Ascending aorta (tissue), 2 donors: Measurements from ENCODE around the gene KRTAP10-2. TPM values are rescaled to one million over a fixed set of nuclear protein-coding genes. Genes with fewer than 3 reads are reported as not detected.

Experiments
- DNase-seq, 2 donors: peaks; one replicate each; pipeline ENCODE4 v3.0.0-alpha.2; 2019; ENCODE audit warnings: low spot score in 2 of 2
- H3K27ac ChIP-seq, 2 donors: fragments of 200-600 bp; sonication (generic); one replicate each; pipeline ENCODE4 v1.5.1; 2016 to 2017; ENCODE audit warnings: mild to moderate bottlenecking in 1 of 2
- H3K27me3 ChIP-seq: fragments of 200-600 bp; sonication (generic); one replicate; pipeline ENCODE4 v1.5.1; 2017
- H3K36me3 ChIP-seq, 2 donors: fragments of 200-600 bp; sonication (generic); one replicate each; pipeline ENCODE4 v1.5.1; 2016
- H3K4me1 ChIP-seq, 2 donors: fragments of 200-600 bp; sonication (generic); one replicate each; pipeline ENCODE4 v1.5.1; 2016 to 2017; ENCODE audit warnings: mild to moderate bottlenecking in 1 of 2
- H3K4me3 ChIP-seq, 2 donors: fragments of 200-600 bp; sonication (generic); one replicate each; pipeline ENCODE4 v1.5.1; 2016 to 2017; ENCODE audit warnings: mild to moderate bottlenecking in 1 of 2
- H3K9me3 ChIP-seq, 2 donors: fragments of 200-600 bp; sonication (generic); one replicate each; pipeline ENCODE4 v1.5.1; 2016
- intact Hi-C: fragments of 100-400 bp; cut with DNase I; formaldehyde crosslinking; loops from one replicate; pipeline ENCODE4 v1.15.1; 2023
- total RNA-seq: library from RNA; depleted of rRNA; stranded (reverse); fragments of >200 nt; gene quantifications from one replicate; pipeline ENCODE4 v1.1.0, GENCODE V29; 2016
- TF ChIP-seq, protein P1 (sequence below), 3 experiments: fragments of 200-600 bp in 2 of 3; fragments of 450-650 bp in 1 of 3; sonication (generic) in 2 of 3; IDR thresholded peaks; one replicate each; pipeline ENCODE4 v1.5.1; 2016 to 2019; ENCODE audit warnings: antibody characterized with exemption in 3 of 3, mild to moderate bottlenecking in 1 of 3, moderate library complexity in 1 of 3

Gene KRTAP10-2
- total RNA-seq, 1 donor from 2014 or later: not detected

GRCh38 chr21:44539046-44539445, 12.3 kb downstream of the KRTAP10-2 start:
- Histone ChIP-seq H3K4me3 (no peak overlapping the region), H3K27me3 (no peaks in the 10 kb centered on the region), H3K4me1 (no peaks in the 10 kb centered on the region), H3K36me3 (no peaks in the 10 kb centered on the region), H3K9me3 (peaks cover 0 to 9% of the 10 kb centered on the region in 2 donors), H3K27ac (no peak overlapping the region)
- DNase-seq: no peak
- intact Hi-C loops: no loop called here
- TF ChIP-seq, protein P1, sequence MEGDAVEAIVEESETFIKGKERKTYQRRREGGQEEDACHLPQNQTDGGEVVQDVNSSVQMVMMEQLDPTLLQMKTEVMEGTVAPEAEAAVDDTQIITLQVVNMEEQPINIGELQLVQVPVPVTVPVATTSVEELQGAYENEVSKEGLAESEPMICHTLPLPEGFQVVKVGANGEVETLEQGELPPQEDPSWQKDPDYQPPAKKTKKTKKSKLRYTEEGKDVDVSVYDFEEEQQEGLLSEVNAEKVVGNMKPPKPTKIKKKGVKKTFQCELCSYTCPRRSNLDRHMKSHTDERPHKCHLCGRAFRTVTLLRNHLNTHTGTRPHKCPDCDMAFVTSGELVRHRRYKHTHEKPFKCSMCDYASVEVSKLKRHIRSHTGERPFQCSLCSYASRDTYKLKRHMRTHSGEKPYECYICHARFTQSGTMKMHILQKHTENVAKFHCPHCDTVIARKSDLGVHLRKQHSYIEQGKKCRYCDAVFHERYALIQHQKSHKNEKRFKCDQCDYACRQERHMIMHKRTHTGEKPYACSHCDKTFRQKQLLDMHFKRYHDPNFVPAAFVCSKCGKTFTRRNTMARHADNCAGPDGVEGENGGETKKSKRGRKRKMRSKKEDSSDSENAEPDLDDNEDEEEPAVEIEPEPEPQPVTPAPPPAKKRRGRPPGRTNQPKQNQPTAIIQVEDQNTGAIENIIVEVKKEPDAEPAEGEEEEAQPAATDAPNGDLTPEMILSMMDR (IDR thresholded peaks at IDR 0.05): no peak

GRCh38 chr21:44537930-44538911, 13.1 kb downstream of the KRTAP10-2 start:
- no peak overlapping the region for H3K4me3 ChIP-seq
- intact Hi-C loops: no loop called here
- TF ChIP-seq, protein P1 (IDR thresholded peaks at IDR 0.05): no peak
- no peak for DNase-seq
- H3K9me3 ChIP-seq: peaks cover 0 to 9% of the 10 kb centered on the region in 2 donors
- no peak overlapping the region for H3K27ac ChIP-seq
- no peaks in the 10 kb centered on the region for H3K36me3 ChIP-seq
- no peaks in the 10 kb centered on the region for H3K27me3 ChIP-seq
- no peaks in the 10 kb centered on the region for H3K4me1 ChIP-seq

GRCh38 chr21:44535963-44536362, 15.3 kb downstream of the KRTAP10-2 start:
- Histone ChIP-seq H3K9me3 (no peaks in the 10 kb centered on the region), H3K27ac (no peak overlapping the region), H3K4me3 (no peak overlapping the region), H3K27me3 (no peaks in the 10 kb centered on the region), H3K4me1 (no peaks in the 10 kb centered on the region), H3K36me3 (no peaks in the 10 kb centered on the region)
- TF ChIP-seq, protein P1 (IDR thresholded peaks at IDR 0.05): no peak
- peak in 1 of 2 donors; percentile 35 for DNase-seq
- intact Hi-C loops: no loop called here

GRCh38 chr21:44534688-44535087, 16.6 kb downstream of the KRTAP10-2 start:
- DNase-seq: peak in 1 of 2 donors; percentile 25
- intact Hi-C loops: no loop called here
- H3K27ac ChIP-seq: no peak overlapping the region
- TF ChIP-seq, protein P1 (IDR thresholded peaks at IDR 0.05): no peak
- no peaks in the 10 kb centered on the region for H3K4me1 ChIP-seq
- H3K27me3 ChIP-seq: no peaks in the 10 kb centered on the region
- H3K4me3 ChIP-seq: no peak overlapping the region
- H3K9me3 ChIP-seq: no peaks in the 10 kb centered on the region
- no peaks in the 10 kb centered on the region for H3K36me3 ChIP-seq

- Histone ChIP-seq H3K9me3 (no peaks in the 10 kb centered on the region), H3K4me3 (no peak overlapping the region), H3K27ac (no peak overlapping the region), H3K36me3 (no peaks in the 10 kb centered on the region), H3K4me1 (no peaks in the 10 kb centered on the region), H3K27me3 (no peaks in the 10 kb centered on the region)
- TF ChIP-seq, protein P1 (IDR thresholded peaks at IDR 0.05): no peak
- intact Hi-C loops: no loop called here
- peak in 1 of 2 donors; percentile 42 for DNase-seq
Measured at GRCh38 chr21:44533891-44534627, 17.2 kb downstream of the KRTAP10-2 start.
